Activated CD4-positive, alpha-beta T cell treated with anti-CD3 and anti-CD28 coated beads, Interleukin-2, amount 50 U/mL, for 1 hour (primary cell): ENCODE results near the gene PRR32.
"Not testable (repeated sequence)": the region's sequence is repeated elsewhere in the genome, so short reads cannot be mapped to it uniquely, and the experiment has no call there.

Experiments used
- DNase-seq: peaks from one replicate; pipeline ENCODE4 v3.0.0-alpha.2; 2020

The PRR32 gene

DNA sequence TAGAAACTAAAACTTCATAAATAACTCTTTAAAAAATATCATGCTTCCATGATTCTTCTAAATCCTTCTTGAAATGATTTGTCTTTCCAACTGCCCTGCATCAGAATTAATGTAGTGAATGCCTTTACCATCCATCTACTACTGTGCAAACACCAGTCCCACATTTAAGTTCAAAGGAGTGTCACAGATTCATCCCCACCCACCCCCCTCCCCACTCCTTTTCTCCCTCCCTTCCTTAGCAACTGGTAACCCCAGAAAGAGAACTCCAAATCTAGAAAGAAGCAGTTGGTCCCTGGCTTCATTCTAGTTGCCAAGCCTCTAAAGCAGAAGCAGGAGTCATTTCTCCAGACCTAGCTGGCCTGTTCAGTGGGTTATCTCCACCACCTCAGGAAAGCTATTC lies at the start of gene PRR32:
Gene PRR32 (plus strand): TSS at position 301 of the 400 bp plus-strand sequence. CDS start 115 bp downstream, outside the sequence.
- no peak for DNase-seq

DNA sequence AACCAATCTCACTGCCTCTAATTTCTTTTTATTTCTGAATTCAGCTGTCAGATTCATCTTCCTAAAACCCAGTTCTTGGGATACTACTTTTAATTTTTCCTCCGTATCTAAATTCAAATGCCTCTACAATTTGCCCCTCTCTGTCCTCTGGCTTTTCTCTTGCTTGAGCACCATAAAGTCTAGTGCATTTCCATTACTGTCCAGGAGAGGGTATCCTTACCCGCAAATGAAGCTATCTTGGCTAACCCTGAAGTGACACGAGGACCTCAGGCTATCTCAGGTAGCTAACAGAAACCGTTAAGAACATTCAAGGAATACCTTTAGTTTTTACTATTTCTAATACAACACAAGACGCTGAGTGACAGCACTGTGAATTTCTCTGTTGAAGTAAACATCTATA lies 49.4 kb upstream of the PRR32 start:
- no peak for DNase-seq

GRCh38 chrX:126785539-126785938 lies 34.0 kb upstream of the PRR32 start:
- DNase-seq, result no peak

- DNase-seq, result no peak
These were observed 20.5 kb upstream of the PRR32 start for GRCh38 chrX:126799059-126799458.

DNA sequence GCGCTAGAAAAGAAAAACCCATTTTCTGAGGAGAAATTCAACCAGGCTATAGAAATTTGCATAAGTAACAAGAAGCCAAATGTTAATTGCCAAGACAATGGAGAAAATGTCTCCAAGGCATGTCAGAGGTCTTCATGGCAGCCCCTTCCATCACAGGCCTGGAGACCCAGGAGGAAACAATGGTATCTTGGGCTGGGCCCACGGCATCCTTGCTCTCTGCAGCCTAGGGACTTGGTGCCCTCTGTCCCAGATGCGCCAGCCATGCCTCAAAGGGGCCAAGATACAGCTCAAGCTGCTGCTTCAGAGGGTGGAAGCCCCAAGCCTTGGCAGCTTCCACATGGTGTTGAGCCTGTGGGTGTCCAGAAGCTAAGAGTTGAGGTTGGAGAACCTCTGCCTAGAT lies 12.7 kb upstream of the PRR32 start:
- DNase-seq, result not testable (repeated sequence)

DNA sequence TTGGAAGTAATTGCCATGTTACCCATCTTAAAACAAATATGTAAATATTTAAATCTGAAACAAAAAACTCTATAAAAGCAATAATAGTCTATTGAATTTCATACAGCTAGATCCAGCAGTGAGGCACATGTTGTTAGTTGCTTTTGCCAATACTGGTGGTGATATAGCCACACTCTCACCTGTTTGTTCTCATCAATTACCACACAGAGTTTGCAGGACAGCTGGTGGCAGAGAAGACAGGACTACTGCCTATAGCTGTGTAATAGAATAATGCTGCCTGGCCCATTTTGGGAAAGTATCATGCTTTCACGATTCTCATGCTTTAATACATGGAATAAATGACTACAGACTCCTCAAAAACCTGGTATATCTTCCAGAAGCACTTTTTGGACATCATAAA lies 3.7 kb upstream of the PRR32 start:
- DNase-seq, result no peak

DNA sequence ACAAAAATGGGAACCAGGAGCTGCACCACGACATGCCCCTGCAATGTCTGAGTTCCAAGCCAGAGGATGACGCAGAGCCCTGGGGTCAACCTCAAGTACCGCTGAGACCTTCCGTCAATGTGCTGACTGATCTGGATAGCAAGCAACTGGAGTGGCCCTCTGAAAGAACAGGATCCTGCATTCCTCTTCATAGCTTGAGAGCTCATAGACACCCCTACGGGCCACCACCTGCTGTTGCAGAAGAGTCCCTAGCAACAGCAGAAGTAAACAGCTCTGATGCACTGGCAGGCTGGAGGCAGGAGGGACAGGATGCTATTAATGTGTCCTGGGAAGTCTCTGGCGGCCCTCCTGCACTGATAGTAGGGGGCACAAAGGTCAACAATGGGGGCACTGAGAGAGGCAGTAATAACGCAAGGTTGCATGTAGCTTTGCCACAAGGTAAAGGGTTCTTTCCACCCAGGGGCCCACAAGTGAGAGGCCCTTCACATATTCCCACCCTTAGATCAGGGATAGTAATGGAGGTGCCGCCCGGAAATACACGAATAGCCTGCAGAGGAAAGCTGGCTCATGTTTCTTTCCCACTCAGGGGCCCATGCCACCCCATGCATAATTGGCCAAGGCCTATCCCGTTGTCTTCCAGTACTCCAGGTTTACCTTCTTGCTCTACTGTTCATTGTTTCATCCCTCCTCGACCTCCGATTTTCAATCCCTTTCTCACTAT lies 1.3 kb downstream of the PRR32 start:
- no peak for DNase-seq

DNA sequence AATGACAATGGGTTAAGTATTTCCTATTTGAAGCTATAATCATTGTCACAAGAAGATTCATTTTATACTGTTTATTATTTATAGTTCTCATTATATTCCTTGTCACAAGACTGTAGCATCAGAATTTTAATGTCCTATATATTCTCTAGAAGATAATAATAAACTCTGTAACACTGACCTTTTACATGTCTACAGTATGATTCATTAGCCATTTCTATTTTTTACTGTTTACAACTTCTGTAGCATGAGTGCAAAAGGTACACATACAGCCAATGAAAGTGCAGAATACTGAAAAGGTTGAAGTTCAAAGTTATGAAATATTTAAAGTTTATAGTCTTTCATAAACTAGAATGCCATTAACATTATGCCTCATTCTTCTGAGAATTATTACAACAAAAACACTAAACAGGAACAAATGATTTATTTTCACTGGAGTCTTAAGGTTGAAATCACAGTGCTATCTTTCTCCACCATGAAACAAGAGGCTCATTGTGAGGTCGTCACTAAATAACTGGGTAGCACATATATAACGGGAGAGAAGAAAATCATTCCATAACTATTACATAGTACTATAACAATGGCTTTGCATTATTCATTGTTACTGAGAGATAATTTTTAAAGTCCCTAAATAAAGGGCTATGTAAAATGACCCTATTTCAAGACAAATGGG lies 4.9 kb downstream of the PRR32 start:
- DNase-seq, result no peak

DNA sequence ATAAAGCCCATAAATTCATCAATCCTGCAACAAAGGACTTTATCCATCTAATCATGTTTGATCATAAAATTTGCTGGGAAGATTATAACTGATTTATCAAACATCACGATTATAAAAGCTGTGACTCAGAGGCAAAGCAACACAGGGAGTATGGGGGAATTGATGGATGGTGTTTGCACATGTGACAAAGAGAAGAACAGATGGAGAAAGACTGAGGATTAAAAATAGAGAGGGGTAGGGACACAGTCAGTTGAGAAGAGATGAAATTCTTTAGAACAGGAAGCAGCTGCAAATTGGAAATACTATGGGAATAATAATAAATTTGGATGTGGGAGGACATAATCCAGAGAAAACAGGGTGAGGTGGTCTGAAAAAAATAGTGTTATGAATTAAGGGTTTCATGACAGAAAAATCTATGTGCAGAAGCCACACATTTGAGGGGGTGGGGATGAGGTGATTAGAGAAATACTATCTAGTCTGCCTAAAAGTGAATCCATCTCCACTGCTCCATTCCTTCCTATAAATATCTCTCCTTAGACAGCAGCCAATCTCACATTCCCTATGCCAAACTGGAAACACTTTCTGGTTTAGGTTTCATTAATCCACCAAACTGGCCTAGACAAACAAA lies 6.2 kb downstream of the PRR32 start:
- DNase-seq, result no peak

DNA sequence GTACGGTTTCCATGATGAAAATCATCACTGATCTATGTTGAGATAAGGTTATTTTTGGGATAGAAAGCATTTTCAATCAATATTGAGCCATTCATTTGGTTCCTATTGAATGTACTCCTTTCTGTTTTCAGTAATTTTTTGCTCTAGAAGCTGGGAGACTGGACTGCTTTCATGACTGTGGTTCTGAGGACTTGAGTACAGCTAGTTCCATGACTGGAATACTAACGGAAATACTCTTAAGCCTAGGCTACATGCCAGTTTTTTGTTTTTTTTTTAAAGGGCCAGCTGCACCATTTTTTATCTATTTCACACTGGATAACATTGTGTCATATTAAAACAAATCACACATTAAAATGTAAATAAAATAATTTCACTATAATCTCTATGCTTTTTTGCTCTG lies 16.7 kb downstream of the PRR32 start:
- DNase-seq, result no peak

- DNase-seq, result no peak
These were observed 27.6 kb downstream of the PRR32 start for GRCh38 chrX:126847143-126847542.

- no peak for DNase-seq
These were observed 36.5 kb downstream of the PRR32 start for GRCh38 chrX:126855839-126856524.
